Suprapubic skin (tissue), 4 donors: ENCODE data around the gene TREML2.

Experiments used
- EP300 ChIP-seq: sonication (generic); formaldehyde crosslinking; IDR thresholded peaks from one replicate; pipeline ENCODE4 v1.6.1; 2017; ENCODE audit warnings: antibody characterized with exemption
- POLR2A ChIP-seq, 2 donors: fragments of 450-650 bp; IDR thresholded peaks; one replicate each; pipeline ENCODE4 v1.6.1; 2017; ENCODE audit warnings: antibody characterized with exemption in 2 of 2, mild to moderate bottlenecking in 2 of 2, moderate library complexity in 2 of 2
- POLR2AphosphoS5 ChIP-seq, 3 donors: sonication (generic); formaldehyde crosslinking; IDR thresholded peaks; one replicate each; pipeline ENCODE4 v1.6.1; 2017; ENCODE audit warnings: antibody characterized with exemption in 3 of 3
- TF ChIP-seq, protein P1 (sequence below), 2 donors: fragments of 200-600 bp in 1 of 2; fragments of 450-650 bp in 1 of 2; sonication (generic) in 1 of 2; IDR thresholded peaks; one replicate each; pipeline ENCODE4 v1.5.1; 2016 to 2019; ENCODE audit warnings: antibody characterized with exemption in 2 of 2, mild to moderate bottlenecking in 1 of 2, moderate library complexity in 1 of 2

DNA sequence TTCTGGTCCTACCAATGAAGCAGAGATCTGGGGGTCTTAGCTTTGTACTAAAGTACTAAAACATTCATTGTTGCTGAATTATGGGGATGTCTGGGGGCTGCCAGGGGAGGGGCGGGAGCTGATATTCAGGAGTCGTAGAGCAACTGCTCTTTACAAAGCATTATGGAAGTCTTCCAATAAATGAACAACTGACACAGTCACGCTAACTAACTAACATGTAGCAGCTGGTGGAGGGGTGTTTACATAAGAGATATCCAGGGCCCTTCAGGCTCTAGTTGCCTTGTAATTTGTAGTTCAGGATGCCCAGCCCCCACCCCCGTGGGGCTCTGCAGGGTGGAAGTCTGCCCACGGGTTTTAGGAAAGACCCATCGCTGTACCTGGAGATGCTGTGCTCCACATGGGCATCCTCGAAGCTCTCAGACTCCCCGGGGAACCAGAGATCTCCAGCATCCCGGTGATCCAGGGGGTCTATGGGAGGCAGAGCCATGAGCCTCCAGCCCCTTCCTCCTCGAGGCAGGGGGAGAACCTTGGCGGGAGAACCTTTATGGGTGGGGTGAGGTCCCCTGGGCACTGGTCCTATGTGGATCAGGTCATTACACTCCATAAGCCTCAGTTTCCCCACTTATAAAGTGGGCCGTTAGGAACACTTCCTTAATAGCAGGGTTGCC lies 41.4 kb downstream of the TREML2 start:
- TF ChIP-seq, protein P1, sequence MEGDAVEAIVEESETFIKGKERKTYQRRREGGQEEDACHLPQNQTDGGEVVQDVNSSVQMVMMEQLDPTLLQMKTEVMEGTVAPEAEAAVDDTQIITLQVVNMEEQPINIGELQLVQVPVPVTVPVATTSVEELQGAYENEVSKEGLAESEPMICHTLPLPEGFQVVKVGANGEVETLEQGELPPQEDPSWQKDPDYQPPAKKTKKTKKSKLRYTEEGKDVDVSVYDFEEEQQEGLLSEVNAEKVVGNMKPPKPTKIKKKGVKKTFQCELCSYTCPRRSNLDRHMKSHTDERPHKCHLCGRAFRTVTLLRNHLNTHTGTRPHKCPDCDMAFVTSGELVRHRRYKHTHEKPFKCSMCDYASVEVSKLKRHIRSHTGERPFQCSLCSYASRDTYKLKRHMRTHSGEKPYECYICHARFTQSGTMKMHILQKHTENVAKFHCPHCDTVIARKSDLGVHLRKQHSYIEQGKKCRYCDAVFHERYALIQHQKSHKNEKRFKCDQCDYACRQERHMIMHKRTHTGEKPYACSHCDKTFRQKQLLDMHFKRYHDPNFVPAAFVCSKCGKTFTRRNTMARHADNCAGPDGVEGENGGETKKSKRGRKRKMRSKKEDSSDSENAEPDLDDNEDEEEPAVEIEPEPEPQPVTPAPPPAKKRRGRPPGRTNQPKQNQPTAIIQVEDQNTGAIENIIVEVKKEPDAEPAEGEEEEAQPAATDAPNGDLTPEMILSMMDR (IDR thresholded peaks at IDR 0.05) = no peak
- TF ChIP-seq POLR2A (IDR thresholded peaks at IDR 0.05) (no peak), POLR2AphosphoS5 (IDR thresholded peaks at IDR 0.05) (no peak), EP300 (no peak)
